GM12873 (cell line): ENCODE results near the gene ADAMTSL3.

Experiments
- TF ChIP-seq, protein P1 (sequence below): IDR thresholded peaks from 2 replicates; pipeline ENCODE4 v1.5.1; 2012; ENCODE audit warnings: low read depth, mild to moderate bottlenecking, moderate library complexity, low read length, control low read depth; ENCODE audit not compliant: insufficient read depth; ENCODE audit errors: missing control alignments

ADAMTSL3 gene

DNA sequence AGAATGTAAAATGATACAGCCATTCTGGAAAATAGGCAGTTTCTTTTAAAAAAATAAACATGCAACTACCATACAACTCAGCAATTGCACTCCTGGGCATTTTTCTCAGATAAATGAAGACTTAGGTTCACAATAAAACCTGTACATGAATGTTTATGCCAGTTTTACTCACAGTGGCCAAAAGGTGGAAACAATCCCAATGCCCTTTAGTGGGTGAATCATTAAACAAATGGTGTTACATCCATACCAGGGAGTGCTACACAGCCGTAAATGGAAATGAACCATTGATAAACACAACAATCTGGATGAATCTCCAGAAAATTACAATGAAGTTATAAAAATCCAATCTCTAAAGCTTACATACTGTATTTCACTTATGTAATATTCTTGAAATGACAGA, 140.3 kb downstream of the ADAMTSL3 start:
- TF ChIP-seq, protein P1, sequence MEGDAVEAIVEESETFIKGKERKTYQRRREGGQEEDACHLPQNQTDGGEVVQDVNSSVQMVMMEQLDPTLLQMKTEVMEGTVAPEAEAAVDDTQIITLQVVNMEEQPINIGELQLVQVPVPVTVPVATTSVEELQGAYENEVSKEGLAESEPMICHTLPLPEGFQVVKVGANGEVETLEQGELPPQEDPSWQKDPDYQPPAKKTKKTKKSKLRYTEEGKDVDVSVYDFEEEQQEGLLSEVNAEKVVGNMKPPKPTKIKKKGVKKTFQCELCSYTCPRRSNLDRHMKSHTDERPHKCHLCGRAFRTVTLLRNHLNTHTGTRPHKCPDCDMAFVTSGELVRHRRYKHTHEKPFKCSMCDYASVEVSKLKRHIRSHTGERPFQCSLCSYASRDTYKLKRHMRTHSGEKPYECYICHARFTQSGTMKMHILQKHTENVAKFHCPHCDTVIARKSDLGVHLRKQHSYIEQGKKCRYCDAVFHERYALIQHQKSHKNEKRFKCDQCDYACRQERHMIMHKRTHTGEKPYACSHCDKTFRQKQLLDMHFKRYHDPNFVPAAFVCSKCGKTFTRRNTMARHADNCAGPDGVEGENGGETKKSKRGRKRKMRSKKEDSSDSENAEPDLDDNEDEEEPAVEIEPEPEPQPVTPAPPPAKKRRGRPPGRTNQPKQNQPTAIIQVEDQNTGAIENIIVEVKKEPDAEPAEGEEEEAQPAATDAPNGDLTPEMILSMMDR = no peak

- TF ChIP-seq, protein P1 = no peak
Observed at GRCh38 chr15:83809345-83809744, 155.4 kb downstream of the ADAMTSL3 start.

- TF ChIP-seq, protein P1 = no peak
Observed at GRCh38 chr15:83810110-83810509, 156.2 kb downstream of the ADAMTSL3 start.

GRCh38 chr15:83813682-83814081, 159.8 kb downstream of the ADAMTSL3 start:
- TF ChIP-seq, protein P1 = no peak

- TF ChIP-seq, protein P1 = no peak
Observed at GRCh38 chr15:83815506-83815905, 161.6 kb downstream of the ADAMTSL3 start.

DNA sequence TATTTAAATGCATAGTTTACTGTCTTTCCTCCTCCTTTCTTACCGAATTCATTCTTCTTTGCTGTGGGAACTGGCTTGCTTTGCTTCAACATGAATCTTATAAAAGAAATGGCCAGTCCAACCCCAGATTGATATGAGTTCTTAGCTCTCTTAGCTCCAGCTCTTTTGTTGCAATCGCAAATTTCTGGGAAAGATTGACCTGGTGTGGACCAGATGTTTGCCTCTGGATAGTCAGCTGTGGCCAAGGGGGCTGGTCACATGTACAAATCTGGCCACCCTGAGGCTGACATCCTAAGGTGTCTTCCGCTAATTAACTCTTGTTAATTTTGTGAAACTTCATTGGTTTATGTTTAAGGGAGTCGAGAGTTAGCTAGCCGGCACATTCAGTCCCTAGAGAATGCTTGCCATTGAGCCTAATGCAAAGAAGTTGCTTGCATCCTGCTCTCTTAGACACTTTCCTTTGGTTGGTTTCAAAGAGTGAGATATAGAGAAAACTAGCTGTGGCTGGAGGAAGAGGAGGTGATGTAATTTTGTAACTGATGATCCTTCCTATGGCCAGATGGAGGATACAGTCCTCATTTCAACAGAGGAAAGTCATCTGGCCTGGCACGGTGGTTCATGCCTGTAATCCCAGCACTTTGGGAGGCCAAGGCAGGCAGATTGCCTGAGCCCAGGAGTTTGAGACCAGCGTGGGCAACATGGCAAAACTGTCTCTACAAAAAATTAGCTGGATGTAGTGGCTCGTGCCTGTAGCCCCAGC, 162.4 kb downstream of the ADAMTSL3 start:
- TF ChIP-seq, protein P1 = no peak

DNA sequence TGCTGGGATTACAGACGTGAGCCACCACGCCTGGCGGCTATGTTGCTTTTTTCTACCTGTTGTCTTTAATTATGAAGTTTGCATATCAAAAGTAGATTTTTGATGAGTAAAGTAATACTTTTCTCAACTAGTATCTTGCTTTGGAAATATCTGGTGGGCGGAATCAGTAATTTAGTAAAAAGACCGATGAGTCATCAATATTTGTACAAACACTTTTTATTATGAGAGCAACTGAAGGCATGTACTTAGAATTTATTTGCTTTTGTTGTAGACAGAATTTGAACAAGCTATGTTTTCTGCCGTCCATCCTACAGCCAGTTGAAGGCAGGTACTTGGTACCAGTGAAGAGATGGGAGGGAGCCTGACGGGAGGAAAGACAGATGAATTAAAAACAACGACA, 164.7 kb downstream of the ADAMTSL3 start:
- TF ChIP-seq, protein P1 = no peak

- TF ChIP-seq, protein P1 = no peak
Observed at GRCh38 chr15:83830381-83830780, 176.5 kb downstream of the ADAMTSL3 start.
